Thyroid gland (tissue), 4 donors: ENCODE data around the gene RRAGA.

ENCODE experiments used
- POLR2A ChIP-seq, 2 donors: fragments of 450-650 bp; IDR thresholded peaks; one replicate each; pipeline ENCODE4 v1.6.1; 2017; ENCODE audit warnings: antibody characterized with exemption in 2 of 2, mild to moderate bottlenecking in 2 of 2, moderate library complexity in 1 of 2
- TF ChIP-seq, protein P1 (sequence below), 6 experiments: fragments of 200-600 bp in 3 of 6; fragments of 450-650 bp in 3 of 6; sonication (generic) in 3 of 6; IDR thresholded peaks; one replicate each; pipeline ENCODE4 v1.5.1; 2016 to 2019; ENCODE audit warnings: antibody characterized with exemption in 6 of 6, mild to moderate bottlenecking in 2 of 6, inconsistent platforms in 1 of 6, moderate library complexity in 1 of 6

DNA sequence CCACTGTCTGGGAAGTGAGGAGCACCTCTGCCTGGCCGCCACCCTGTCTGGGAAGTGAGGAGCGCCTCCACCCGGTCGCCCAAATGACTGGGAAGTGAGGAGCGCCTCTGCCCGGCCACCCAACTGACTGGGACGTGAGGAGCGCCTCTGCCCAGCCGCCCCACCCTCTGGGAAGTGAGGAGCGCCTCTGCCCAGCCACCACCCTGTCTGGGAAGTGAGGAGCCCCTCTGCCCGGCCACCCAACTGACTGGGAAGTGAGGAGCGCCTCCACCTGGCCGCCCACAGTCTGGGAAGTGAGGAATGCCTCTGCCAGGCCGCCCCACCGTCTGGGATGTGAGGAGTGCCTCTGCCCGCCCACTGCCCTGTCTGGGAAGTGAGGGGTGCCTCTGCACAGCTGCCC, 49.1 kb upstream of the RRAGA start:
- TF ChIP-seq, protein P1, sequence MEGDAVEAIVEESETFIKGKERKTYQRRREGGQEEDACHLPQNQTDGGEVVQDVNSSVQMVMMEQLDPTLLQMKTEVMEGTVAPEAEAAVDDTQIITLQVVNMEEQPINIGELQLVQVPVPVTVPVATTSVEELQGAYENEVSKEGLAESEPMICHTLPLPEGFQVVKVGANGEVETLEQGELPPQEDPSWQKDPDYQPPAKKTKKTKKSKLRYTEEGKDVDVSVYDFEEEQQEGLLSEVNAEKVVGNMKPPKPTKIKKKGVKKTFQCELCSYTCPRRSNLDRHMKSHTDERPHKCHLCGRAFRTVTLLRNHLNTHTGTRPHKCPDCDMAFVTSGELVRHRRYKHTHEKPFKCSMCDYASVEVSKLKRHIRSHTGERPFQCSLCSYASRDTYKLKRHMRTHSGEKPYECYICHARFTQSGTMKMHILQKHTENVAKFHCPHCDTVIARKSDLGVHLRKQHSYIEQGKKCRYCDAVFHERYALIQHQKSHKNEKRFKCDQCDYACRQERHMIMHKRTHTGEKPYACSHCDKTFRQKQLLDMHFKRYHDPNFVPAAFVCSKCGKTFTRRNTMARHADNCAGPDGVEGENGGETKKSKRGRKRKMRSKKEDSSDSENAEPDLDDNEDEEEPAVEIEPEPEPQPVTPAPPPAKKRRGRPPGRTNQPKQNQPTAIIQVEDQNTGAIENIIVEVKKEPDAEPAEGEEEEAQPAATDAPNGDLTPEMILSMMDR (IDR thresholded peaks at IDR 0.05), result no peak
- no peak for TF ChIP-seq POLR2A (IDR thresholded peaks at IDR 0.05)
